NCI-H82 (cell line): ENCODE data around the gene NPTXR.

Source experiments
- DNase-seq: peaks from one replicate; lab custom pipeline; 2025; lab: John Stamatoyannopoulos, UW

Gene NPTXR

DNA sequence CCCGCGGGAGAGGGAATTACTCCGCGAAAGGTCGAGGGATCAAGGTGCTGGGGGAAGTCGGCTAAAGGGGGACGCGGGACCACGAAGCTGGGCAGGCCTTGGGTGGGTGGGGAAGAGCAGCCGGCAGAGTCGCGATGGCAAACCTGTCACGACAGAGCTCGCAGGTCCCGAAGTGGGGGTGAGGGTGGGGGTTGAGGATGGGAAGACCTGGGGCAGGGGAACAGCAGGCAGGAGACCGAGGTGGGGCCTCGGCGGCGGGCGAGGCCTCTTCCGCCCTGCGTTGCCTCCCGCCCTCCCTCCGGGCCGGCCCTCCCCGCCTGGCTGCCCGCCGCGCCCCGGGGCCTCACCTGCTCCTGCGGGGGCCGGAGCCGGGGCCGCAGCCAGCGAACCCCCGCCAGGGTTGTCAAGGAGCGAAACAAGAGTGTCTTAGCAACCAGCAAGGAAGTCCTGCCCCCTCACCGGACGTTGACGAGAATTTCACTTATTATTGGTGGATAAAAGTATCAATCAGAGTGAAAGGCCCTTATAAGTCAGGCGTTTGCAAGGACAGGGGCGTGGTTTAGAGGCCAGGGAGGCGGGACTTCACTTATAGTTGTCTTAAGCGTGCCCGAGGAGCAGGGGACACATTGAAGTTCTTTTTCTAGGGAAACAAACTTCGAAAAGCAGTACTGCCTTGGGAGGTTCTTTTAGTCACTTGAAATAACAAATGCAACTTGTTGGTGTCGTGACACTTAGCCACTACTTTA is 49.9 kb downstream of the NPTXR start, which contains the start of gene DNAL4:
DNAL4 (minus strand) TSS at position 423 of the 746 bp plus-strand sequence. CDS start 11,412 bp downstream, outside the sequence.
- peak; percentile 98 for DNase-seq

- DNase-seq, result no peak
Observed at GRCh38 chr22:38793317-38793716, 50.5 kb downstream of the NPTXR start.

DNA sequence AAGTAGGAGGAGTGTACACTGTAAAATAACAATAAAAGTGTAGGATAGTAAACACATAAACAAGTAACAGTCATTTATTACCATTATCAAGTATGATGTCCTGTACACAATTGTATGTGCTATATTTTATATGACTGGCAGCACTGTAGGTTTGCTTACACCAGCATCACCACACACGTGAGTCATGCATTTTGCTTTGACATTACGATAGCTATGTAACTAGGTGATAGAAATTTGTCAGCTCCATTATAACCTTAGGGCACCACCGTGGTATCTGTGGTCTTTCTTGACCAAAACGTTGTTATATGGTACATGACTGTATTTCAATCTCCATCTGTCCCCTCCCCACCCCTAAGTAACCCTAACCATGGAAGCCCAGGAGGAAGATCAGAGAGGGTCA is 51.0 kb downstream of the NPTXR start:
- no peak for DNase-seq

DNA sequence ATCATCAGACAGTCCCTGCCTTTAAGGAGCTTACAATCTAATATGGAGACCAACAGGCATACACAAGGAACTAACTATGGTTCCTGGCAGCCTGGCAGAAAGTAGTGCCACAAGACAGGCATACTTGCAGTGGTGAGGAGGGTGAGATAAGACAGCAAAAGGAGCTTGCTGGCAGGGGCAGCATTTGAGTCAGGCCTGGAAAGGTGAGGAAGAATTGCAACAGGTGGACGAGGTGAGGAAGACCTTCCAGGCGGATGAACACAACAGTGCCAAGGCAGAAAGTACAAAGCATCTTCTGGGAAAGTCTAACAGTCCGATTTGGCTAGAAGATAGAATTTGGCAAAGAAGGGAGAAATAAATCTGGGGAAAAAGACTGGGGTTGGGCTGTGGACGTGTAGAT is 54.2 kb downstream of the NPTXR start:
- no peak for DNase-seq

GRCh38 chr22:38788846-38789245 is 55.0 kb downstream of the NPTXR start:
- DNase-seq, result no peak

DNA sequence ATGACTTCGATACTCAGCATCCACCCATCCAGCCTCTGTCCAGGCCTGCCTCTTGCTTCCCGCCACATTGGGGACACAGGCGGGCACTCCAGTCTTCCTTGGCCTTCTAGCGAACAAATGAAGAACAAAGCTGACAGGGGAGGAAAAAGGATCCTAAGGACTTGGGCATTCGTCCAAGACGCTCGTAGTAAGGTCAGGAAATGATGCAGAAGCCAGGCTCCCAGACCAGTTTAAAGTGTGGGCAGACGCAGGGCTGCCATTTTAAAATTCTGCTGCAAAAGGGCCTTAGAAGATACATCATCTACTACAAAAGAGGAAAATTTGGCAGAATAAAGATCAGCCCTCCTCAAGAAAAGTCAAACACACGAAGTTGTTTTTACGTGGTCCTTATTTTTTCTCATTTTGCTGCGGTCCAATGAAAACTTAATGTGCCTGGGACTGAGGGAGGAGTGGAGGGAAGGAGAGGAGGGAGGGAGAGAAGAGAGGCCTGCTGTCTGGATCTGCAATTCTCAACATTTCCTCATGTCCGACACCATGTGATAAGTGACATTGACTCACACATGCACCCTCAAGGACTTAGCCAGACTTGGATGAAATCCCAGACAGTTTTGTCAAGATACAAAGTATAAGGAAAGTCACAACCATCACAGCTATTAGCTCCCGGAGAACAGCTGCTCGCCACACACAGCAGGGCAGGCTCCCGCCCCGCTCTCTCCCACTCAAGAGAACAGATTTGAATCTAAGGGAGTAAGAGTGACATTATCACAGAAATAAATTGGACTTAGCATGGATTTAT is 55.6 kb downstream of the NPTXR start:
- no peak for DNase-seq

- no peak for DNase-seq
Observed at GRCh38 chr22:38786631-38787030, 57.2 kb downstream of the NPTXR start.

GRCh38 chr22:38784856-38785255 is 59.0 kb downstream of the NPTXR start:
- no peak for DNase-seq

- DNase-seq, result no peak
Observed at GRCh38 chr22:38784035-38784434, 59.8 kb downstream of the NPTXR start.

- DNase-seq, result no peak
Observed at GRCh38 chr22:38783095-38783615, 60.7 kb downstream of the NPTXR start.

DNA sequence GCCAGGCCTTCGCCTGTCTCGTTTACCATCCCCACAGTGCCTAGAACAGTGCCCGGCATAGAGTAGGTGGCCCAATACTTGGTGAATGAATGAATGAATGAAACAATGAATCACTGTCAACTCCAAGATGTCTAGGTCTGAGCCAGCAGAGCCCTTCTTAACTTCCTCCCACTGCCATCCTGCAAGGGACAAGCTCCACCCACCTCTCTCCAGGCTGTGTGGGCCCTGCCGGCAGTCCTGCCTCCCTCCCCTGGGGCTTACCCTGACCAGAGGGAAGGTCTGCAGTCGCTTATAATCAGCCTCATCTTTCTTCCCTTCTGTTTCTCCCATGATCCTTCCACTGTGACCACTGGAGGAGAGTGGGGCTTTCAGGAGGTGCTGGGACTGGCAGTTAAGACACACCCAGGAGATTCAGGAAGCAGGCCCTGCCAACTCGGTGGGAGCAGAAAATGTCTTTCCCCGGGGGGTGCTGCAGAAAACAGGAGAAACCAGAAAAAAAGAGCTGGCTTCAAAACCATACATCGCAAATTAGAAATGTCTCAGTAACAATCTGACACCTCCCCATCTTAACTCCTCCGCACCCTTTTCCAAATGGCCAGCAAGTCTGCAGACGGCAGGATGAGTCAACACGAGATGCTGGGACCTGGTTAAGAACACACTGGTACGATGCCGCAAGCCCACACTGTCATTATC is 61.3 kb downstream of the NPTXR start:
- peak; percentile 16 for DNase-seq

- no peak for DNase-seq
Observed at GRCh38 chr22:38781033-38781432, 62.8 kb downstream of the NPTXR start.

- no peak for DNase-seq
Observed at GRCh38 chr22:38777087-38777671, 66.6 kb downstream of the NPTXR start.

GRCh38 chr22:38776086-38776485 is 67.7 kb downstream of the NPTXR start:
- no peak for DNase-seq

DNA sequence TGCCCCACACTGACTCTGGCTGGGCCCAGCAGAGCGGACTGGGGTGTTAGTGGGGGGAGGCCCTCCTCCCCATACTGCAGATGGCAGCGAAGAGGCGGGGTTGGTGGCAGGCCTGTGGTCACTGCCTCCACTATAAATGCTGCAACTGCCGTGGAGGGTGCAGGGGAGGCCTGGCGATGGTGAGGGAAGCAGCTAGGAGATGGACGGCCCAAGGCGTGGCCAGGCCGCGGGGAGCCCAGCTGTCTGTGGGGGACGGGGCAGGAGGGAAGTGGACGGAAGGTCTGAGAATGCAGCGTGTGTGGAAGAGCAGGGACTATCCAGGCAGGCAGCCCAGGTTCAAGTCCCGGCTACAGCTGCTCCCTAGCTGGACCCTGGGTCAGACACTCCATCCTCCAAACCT is 68.2 kb downstream of the NPTXR start:
- DNase-seq, result no peak

DNA sequence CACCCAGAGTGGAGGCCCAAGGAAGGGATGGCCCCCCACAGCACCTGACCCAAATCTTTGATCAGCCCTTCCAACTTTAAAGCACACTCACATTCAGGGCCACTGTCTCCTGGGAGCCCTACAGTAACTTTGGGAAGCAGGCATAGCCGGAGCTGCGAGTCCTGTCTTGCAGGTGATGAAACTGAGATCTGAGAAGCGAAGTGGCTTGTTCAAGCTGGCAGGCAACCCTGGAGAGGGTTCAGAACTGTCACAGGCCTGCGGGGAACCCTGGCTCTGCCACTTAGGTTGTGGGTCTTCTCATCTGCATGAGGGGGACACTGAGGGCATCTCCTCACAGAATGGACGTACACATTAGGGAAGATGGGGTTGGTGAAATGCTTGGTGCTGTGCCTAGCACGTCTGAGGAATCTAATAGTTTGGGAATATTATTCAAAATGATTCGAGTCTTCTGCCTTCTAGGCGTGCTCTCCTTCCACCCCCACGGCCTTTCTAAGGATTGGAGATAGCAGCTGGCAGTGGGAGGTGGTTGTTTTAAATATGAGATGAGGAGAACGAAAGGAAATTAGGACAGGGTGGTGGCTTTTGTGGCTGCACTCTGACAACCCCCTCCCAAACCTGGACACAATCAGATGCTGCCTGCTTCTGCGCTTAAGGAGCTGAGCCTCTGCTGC is 69.2 kb downstream of the NPTXR start:
- no peak for DNase-seq

GRCh38 chr22:38773363-38773946 is 70.4 kb downstream of the NPTXR start:
- no peak for DNase-seq

- DNase-seq, result no peak
Observed at GRCh38 chr22:38772623-38772873, 71.3 kb downstream of the NPTXR start.

DNA sequence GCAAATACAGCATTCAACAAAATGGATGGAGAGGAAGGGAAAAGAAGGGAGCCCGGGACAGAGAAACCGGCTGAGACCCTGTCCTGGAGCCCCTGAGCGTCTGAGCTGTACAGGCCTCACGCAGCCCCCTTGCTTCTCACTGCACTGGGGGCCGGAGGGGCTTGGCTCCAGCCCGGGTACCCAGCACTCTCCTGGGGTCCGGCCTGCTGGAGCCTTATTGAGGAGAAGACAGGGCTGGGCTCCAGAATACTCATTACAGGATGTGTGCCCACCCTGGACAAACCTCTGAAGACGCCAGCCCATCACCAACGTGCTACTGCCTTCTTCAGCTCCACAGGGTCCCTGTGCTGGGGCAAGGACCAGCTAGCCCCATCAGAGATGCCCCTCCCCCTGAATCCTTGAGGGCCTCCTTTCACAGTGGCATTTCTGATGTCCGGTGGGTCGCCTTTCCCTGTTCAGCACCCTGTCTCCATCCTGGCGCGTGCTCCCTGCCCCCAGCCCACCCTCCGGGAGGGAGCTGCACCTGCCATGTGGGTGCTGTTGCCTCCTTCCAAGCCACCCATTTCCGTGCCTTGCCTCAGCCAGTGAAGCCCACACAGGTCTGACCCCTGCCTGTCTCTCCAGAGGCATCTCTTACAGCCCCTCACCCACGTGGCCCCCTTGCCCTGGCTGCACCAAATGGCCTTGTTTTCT is 73.4 kb downstream of the NPTXR start:
- no peak for DNase-seq
